GM21723 (cell line): ENCODE data around the gene FAM20C.
"Not testable (repeated sequence)": the region's sequence is repeated elsewhere in the genome, so short reads cannot be mapped to it uniquely, and the experiment has no call there.

ENCODE experiments used
- ATAC-seq: cut with Tn5 transposase; IDR thresholded peaks from one replicate; pipeline ENCODE4 v1.9.1; 2021; ENCODE audit warnings: mild to moderate bottlenecking, moderate library complexity; ENCODE audit not compliant: unreplicated experiment

Gene FAM20C

GRCh38 chr7:191105-191980 is 1.0 kb upstream of the FAM20C start:
- ATAC-seq: no peak

GRCh38 chr7:192701-193480 is 520 bp downstream of the FAM20C start:
- ATAC-seq: no peak

GRCh38 chr7:193481-194251 is 1.3 kb downstream of the FAM20C start:
- ATAC-seq: no peak

GRCh38 chr7:194252-195009 is 2.1 kb downstream of the FAM20C start:
- ATAC-seq: no peak

- ATAC-seq: no peak
Measured at GRCh38 chr7:195010-195829, 2.8 kb downstream of the FAM20C start.

- no peak for ATAC-seq
Measured at GRCh38 chr7:195830-196128, 3.4 kb downstream of the FAM20C start.

GRCh38 chr7:196283-196682 is 3.9 kb downstream of the FAM20C start:
- ATAC-seq: no peak

- no peak for ATAC-seq
Measured at GRCh38 chr7:196778-197321, 4.5 kb downstream of the FAM20C start.

GRCh38 chr7:197413-198335 is 5.3 kb downstream of the FAM20C start:
- ATAC-seq: no peak

GRCh38 chr7:199483-200249 is 7.3 kb downstream of the FAM20C start:
- no peak for ATAC-seq

GRCh38 chr7:200290-200689 is 7.9 kb downstream of the FAM20C start:
- ATAC-seq: no peak

GRCh38 chr7:200704-201103 is 8.3 kb downstream of the FAM20C start:
- no peak for ATAC-seq

- no peak for ATAC-seq
Measured at GRCh38 chr7:204326-204725, 12.0 kb downstream of the FAM20C start.

GRCh38 chr7:205115-206010 is 13.0 kb downstream of the FAM20C start:
- ATAC-seq: no peak

- not testable (repeated sequence) for ATAC-seq
Measured at GRCh38 chr7:206351-206750, 14.0 kb downstream of the FAM20C start.

- no peak for ATAC-seq
Measured at GRCh38 chr7:207418-208129, 15.2 kb downstream of the FAM20C start.
